Measurements from ENCODE around the gene NEU4. TPM values are rescaled to one million over a fixed set of nuclear protein-coding genes. Genes with fewer than 3 reads are reported as not detected.
"Not testable (repeated sequence)": the region's sequence is repeated elsewhere in the genome, so short reads cannot be mapped to it uniquely, and the experiment has no call there.

Gene NEU4
- total and polyA plus RNA-seq, 10 donors, result 0.04 to 1.9 (median 0.32) TPM; not detected in 3

GRCh38 chr2:241780939-241781569 is 27.9 kb upstream of the NEU4 start:
- H3K36me3 ChIP-seq, result no peaks in the 10 kb centered on the region
- intact Hi-C loops (cut with DNase I; ENCODE audit: low total_unique reads), result no loop called here
- H3K27me3 ChIP-seq (replicated peaks in 1 of 7), result peaks cover 0 to 20% (median 0%) of the 10 kb centered on the region in 7 donors
- peaks cover 6 to 31% (median 22%) of the 10 kb centered on the region in 8 donors for H3K9me3 ChIP-seq
- no peak for DNase-seq
- H3K27ac ChIP-seq, result no peak overlapping the region
- no peaks in the 10 kb centered on the region for H3K4me1 ChIP-seq
- no peak overlapping the region for H3K4me3 ChIP-seq
- 88 to 91% (median 90%) methylated on average over 5 of the region's 5 CpGs for WGBS, 5 donors
- TF ChIP-seq CTCF (IDR thresholded peaks at IDR 0.05 in 8 of 11, conservative IDR thresholded peaks at IDR 0.05 in 3 of 11) (no peak), POLR2AphosphoS5 (IDR thresholded peaks at IDR 0.05) (no peak), POLR2A (IDR thresholded peaks at IDR 0.05) (no peak)

- intact Hi-C loops (cut with DNase I; ENCODE audit: low total_unique reads); H3K27ac ChIP-seq; DNase-seq; H3K4me3 ChIP-seq; H3K36me3 ChIP-seq; H3K4me1 ChIP-seq: not testable (repeated sequence)
- Histone ChIP-seq H3K9me3 (peaks cover 6 to 31% (median 22%) of the 10 kb centered on the region in 8 donors), H3K27me3 (replicated peaks in 1 of 7) (peaks cover 0 to 11% (median 0%) of the 10 kb centered on the region in 7 donors)
- 86 to 96% (median 91%) methylated on average over 3 of the region's 3 CpGs for WGBS, 5 donors
Measured at GRCh38 chr2:241782053-241782452, 26.9 kb upstream of the NEU4 start.

GRCh38 chr2:241788135-241788534 is 20.9 kb upstream of the NEU4 start:
- H3K27ac ChIP-seq, result no peak overlapping the region
- TF ChIP-seq POLR2A (IDR thresholded peaks at IDR 0.05) (no peak), CTCF (IDR thresholded peaks at IDR 0.05 in 8 of 11, conservative IDR thresholded peaks at IDR 0.05 in 3 of 11) (no peak), POLR2AphosphoS5 (IDR thresholded peaks at IDR 0.05) (no peak)
- intact Hi-C loops (cut with DNase I; ENCODE audit: low total_unique reads), result no loop called here
- H3K27me3 ChIP-seq (replicated peaks in 1 of 7), result no peaks in the 10 kb centered on the region
- peaks cover 0 to 16% (median 2%) of the 10 kb centered on the region in 6 donors for H3K4me1 ChIP-seq
- whole genome bisulfite sequencing, 5 donors, result 62 to 76% (median 73%) methylated on average over 4 of the region's 4 CpGs
- no peak for DNase-seq
- H3K9me3 ChIP-seq, result peaks cover 0 to 6% (median 0%) of the 10 kb centered on the region in 8 donors
- no peaks in the 10 kb centered on the region for H3K36me3 ChIP-seq
- H3K4me3 ChIP-seq, result no peak overlapping the region

- 18 to 41% (median 25%) methylated on average over 3 of the region's 3 CpGs for WGBS, 5 donors
- Histone ChIP-seq H3K9me3 (peaks cover 0 to 6% (median 0%) of the 10 kb centered on the region in 8 donors), H3K27ac (no peak overlapping the region), H3K27me3 (replicated peaks in 1 of 7) (no peaks in the 10 kb centered on the region), H3K4me3 (no peak overlapping the region), H3K4me1 (peaks cover 0 to 16% (median 2%) of the 10 kb centered on the region in 6 donors), H3K36me3 (no peaks in the 10 kb centered on the region)
- no peak for DNase-seq
- TF ChIP-seq CTCF (IDR thresholded peaks at IDR 0.05 in 8 of 11, conservative IDR thresholded peaks at IDR 0.05 in 3 of 11), result no peak
- no peak for TF ChIP-seq POLR2AphosphoS5 (IDR thresholded peaks at IDR 0.05)
- no peak for TF ChIP-seq POLR2A (IDR thresholded peaks at IDR 0.05)
- intact Hi-C loops (cut with DNase I; ENCODE audit: low total_unique reads), result no loop called here
Measured at GRCh38 chr2:241788572-241788971, 20.4 kb upstream of the NEU4 start.

GRCh38 chr2:241791385-241791784 is 17.6 kb upstream of the NEU4 start:
- H3K36me3 ChIP-seq; H3K4me3 ChIP-seq; H3K27me3 ChIP-seq (replicated peaks in 1 of 7); H3K27ac ChIP-seq; DNase-seq; H3K9me3 ChIP-seq; intact Hi-C loops (cut with DNase I; ENCODE audit: low total_unique reads): not testable (repeated sequence)
- peaks cover 0 to 16% (median 2%) of the 10 kb centered on the region in 6 donors for H3K4me1 ChIP-seq
- WGBS, 5 donors, result 86 to 94% (median 88%) methylated on average over 3 of the region's 3 CpGs

Data from spleen (tissue), 11 donors.